ENCODE measurements around the gene PLPPR5.

GRCh38 chr1:99005537-99005942 is 879 bp upstream of the PLPPR5 start:
- TF ChIP-seq CTCF (conservative IDR thresholded peaks at IDR 0.05 in 1 of 2, IDR thresholded peaks at IDR 0.05 in 1 of 2; ENCODE audit: low read depth in 1 of 2, low read length in 2 of 2) (peak in 1 of 2 donors; percentile 0), EZH2 (IDR thresholded peaks at IDR 0.05; ENCODE audit: low read length, missing control alignments) (no peak)
